Breast epithelium (tissue), 3 donors: ENCODE measurements around the gene ZNF423.

Experiments used
- POLR2A ChIP-seq: fragments of 450-650 bp; IDR thresholded peaks from one replicate; pipeline ENCODE4 v1.6.1; 2016; ENCODE audit warnings: antibody characterized with exemption, mild to moderate bottlenecking, moderate library complexity
- POLR2AphosphoS5 ChIP-seq, 3 donors: sonication (generic); formaldehyde crosslinking; IDR thresholded peaks; one replicate each; pipeline ENCODE4 v1.6.1; 2017; ENCODE audit warnings: antibody characterized with exemption in 3 of 3
- TF ChIP-seq, protein P1 (sequence below), 3 donors: fragments of 450-650 bp; IDR thresholded peaks; one replicate each; pipeline ENCODE4 v1.5.1; 2016 to 2017; ENCODE audit warnings: antibody characterized with exemption in 3 of 3, mild to moderate bottlenecking in 3 of 3, moderate library complexity in 3 of 3

DNA sequence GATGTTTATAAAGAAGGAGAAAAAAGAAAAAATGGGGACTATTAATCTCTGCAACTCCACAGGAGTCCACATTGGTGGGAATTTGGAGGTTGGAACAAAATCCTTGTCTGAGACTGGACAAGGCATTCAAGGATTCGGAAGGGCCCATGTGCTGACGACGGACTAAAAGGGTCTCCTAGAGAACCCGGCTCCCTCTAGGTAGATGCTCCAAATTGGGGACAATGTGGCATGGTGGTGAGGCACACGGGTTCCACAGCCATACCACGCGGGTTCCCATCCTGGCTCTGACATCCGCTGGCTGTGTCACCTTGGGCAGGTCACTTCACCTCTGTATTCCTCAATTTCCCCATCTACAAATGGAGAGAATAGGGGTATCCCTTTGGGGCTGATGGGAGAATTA lies 254.9 kb downstream of the ZNF423 start:
- TF ChIP-seq, protein P1, sequence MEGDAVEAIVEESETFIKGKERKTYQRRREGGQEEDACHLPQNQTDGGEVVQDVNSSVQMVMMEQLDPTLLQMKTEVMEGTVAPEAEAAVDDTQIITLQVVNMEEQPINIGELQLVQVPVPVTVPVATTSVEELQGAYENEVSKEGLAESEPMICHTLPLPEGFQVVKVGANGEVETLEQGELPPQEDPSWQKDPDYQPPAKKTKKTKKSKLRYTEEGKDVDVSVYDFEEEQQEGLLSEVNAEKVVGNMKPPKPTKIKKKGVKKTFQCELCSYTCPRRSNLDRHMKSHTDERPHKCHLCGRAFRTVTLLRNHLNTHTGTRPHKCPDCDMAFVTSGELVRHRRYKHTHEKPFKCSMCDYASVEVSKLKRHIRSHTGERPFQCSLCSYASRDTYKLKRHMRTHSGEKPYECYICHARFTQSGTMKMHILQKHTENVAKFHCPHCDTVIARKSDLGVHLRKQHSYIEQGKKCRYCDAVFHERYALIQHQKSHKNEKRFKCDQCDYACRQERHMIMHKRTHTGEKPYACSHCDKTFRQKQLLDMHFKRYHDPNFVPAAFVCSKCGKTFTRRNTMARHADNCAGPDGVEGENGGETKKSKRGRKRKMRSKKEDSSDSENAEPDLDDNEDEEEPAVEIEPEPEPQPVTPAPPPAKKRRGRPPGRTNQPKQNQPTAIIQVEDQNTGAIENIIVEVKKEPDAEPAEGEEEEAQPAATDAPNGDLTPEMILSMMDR (IDR thresholded peaks at IDR 0.05), result no peak
- TF ChIP-seq POLR2AphosphoS5 (IDR thresholded peaks at IDR 0.05) (no peak), POLR2A (no peak)
